A549 treated with CpdA at 1 μM for 4 hours (cell line): ENCODE measurements around the gene PCAT7. TPM values are rescaled to one million over a fixed set of nuclear protein-coding genes. Genes with fewer than 3 reads are reported as not detected.

ENCODE experiments used
- total RNA-seq: library from RNA; stranded (reverse); fragments of 200-300 nt; extraction: Qiagen RNA extraction; gene quantifications from 5 replicates; pipeline ENCODE4 v1.2.3, GENCODE V29; 2022; ENCODE audit warnings: low read depth

The PCAT7 gene
- total RNA-seq = 0.71 to 1.1 TPM (median 0.80 TPM) in 5 replicates

GRCh38 chr9:94554439-94555331 is at the start of gene PCAT7:
Gene PCAT7 (plus strand): TSS chr9:94555083.

GRCh38 chr9:94593459-94594345 is 38.8 kb downstream of the PCAT7 start, which contains the start of gene FBP2:
Gene FBP2 (minus strand): TSS chr9:94593824. CDS start chr9:94593726, 98 bp downstream.

Other genes starting within 250 kb of the PCAT7 start
- not detected in 5 replicates for gene NUTM2F, start 226.4 kb upstream of the PCAT7 start, total RNA-seq
- gene FBP2, start 38.7 kb downstream of the PCAT7 start, total RNA-seq = not detected in 5 replicates
- not detected in 5 replicates for gene FBP1, start 84.4 kb downstream of the PCAT7 start, total RNA-seq
- 170 to 230 TPM (median 215 TPM) in 5 replicates for gene AOPEP, start 171.6 kb downstream of the PCAT7 start, total RNA-seq